ENCODE results near the gene TMEM106C.
"Not testable (repeated sequence)": the region's sequence is repeated elsewhere in the genome, so short reads cannot be mapped to it uniquely, and the experiment has no call there.

Gene TMEM106C

GRCh38 chr12:47949441-47950341, 13.7 kb upstream of the TMEM106C start:
- DNase-seq, result peak; percentile 79

DNA sequence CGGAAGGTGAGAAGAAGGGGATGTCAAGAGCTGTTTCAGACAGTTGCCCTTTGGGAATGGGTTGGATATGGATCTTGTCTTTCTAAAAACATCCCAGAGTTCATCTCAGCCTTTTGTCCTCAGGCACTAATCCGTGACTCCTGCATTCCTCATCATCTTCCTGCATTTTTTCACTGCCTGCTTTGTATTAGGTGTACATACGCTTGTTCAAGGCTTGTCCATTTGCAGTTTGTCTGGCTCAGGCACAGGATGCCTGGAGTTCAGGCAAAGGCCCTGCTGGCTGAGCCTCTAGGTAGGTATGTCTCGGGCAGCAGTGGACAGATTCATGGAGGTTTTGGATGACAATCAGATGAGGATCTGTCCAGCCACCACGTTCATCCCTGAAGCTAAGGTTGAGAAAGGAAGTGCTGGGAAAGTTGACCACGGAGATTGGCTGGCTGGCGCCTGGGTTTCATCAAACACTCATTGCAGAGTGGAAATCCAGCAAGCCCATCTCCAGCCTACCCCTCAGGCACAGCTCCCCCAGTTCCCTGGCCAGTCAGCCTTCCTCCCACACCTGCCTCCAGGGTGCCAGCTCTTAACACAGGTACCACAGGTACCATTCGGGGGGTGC, 12.4 kb upstream of the TMEM106C start:
- no peak for DNase-seq

DNA sequence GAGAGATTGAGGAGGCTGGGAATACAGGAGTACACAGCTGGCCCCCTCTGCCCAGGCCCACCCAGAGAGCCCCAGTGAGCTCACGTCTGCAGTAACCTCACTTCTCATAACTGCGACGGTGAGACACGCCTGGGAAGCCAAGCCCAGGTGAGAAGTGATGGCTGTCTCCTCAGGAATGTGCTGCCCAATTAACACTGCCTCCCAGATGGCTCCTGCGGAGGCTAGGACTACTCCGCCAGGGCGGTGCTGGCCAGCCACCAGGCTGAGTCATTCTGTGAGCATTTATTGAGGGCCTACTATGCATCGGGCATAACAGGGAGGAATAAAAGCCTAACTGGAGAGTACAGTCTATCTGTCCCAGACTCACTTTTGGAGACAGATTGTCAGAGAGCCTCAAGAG, 9.3 kb upstream of the TMEM106C start:
- DNase-seq, result no peak

DNA sequence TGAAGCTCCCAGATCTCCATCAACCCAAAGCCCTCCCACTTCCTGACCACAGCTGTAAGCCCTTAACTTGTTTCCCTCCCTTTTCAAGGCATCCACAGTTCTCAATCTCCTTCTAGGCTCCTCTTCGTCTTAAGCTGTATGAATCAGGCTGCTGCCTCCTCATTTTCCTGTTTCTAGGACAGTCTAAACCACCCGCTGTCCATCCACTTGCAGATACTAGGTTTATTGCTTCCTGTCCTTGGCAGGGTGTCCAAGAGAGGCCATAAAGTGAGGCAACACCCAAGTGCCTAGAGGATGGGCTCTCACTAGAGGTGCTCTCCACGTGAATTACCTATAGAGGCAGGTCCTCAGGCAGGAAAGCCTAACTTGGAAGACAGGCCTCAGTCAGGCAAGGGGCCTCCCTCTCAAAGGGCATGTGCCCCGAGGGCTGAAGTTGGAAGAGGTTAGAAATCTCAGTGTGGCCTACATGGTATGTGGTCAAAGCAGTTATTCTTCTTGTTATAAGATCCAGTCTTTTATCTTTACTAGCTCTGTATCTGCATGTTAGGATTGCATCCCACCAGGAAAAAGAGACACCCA, 8.8 kb upstream of the TMEM106C start:
- DNase-seq, result no peak

GRCh38 chr12:47955059-47955458, 8.3 kb upstream of the TMEM106C start:
- no peak for DNase-seq

DNA sequence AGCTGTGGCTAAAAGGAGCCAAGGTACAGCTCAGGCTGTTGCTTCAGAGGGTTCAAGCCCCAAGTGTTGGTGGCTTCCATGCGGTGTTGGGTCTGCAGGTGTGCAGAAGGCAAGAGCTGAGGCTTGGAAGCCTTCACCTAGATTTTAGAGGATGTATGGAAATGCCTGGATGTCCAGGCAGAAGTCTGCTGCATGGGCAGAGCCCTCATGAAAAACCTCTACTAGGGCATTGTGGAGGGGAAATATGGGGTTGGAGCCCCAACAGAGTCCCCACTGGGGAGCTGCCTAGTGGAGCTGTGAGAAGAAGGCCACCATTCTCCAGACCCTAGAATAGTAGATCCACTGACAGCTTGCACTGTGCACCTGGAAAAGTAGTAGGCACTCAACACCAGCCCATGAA, 5.7 kb upstream of the TMEM106C start:
- DNase-seq, result not testable (repeated sequence)

- no peak for DNase-seq
Observed at GRCh38 chr12:47962198-47962597, 1.2 kb upstream of the TMEM106C start.

GRCh38 chr12:47964106-47964728, 821 bp downstream of the TMEM106C start:
- DNase-seq, result no peak

DNA sequence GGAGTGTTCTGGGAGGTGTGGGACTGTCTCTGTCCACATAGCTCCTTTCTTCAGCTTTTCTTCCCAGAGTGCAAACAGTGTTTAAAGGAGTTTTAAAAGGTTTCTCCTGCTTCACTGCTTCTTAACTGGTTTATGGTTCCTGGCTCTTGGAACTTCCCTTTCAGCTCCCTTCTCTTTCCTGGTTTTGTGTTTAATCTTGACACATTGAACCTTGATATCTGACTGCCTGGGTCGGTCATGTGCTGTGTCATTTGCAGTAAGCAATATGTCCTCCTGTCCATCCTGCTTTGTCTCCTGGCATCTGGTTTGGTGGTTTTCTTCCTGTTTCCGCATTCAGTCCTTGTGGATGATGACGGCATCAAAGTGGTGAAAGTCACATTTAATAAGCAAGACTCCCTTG, 2.2 kb downstream of the TMEM106C start:
- DNase-seq, result no peak

GRCh38 chr12:47967461-47968321, 4.3 kb downstream of the TMEM106C start:
- peak; percentile 65 for DNase-seq

GRCh38 chr12:47969845-47970244, 6.4 kb downstream of the TMEM106C start:
- DNase-seq, result no peak

- DNase-seq, result no peak
Observed at GRCh38 chr12:47970843-47971242, 7.4 kb downstream of the TMEM106C start.

DNA sequence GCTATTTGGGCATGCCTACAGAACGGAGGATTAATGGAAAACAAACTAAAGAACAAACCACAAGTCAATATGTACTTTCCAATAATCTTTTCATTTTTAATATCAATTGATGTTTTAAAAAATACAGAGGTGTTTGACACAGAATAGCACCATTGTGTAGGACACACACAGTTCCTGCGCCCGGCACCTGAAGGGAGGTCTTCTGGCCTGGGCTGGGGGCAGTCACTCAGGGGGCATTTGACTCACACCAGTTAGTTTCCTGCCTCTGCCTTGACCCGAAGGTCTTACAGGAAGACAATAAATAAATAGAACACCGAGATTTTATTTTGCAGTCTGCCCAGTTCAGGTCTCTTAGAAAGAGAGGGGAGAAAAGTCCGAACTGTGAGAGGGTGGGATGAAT, 9.5 kb downstream of the TMEM106C start:
- DNase-seq, result no peak

GRCh38 chr12:47973870-47974269, 10.5 kb downstream of the TMEM106C start:
- DNase-seq, result no peak

GRCh38 chr12:47975036-47975620, 11.7 kb downstream of the TMEM106C start:
- DNase-seq, result no peak

DNA sequence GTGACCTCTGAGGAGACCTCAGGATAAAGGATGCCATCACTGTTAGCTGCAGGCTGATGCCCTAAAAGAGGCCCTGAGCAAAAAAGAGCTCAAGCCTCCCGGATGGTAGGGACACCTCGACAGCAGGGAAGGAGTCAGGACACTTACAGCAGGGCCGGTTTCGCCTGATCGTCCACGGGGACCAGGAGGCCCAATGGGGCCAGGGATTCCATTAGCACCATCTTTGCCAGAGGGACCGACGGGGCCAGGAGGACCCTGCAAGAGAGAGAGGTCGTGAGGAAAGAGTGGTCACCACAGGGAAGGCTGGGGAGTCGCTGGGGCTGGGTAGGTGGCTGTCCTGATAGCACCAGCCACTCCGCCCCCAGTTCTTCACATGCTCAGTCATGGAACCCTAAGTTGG, 12.4 kb downstream of the TMEM106C start:
- DNase-seq, result no peak

GRCh38 chr12:47977046-47977771, 13.8 kb downstream of the TMEM106C start:
- DNase-seq, result no peak

DNA sequence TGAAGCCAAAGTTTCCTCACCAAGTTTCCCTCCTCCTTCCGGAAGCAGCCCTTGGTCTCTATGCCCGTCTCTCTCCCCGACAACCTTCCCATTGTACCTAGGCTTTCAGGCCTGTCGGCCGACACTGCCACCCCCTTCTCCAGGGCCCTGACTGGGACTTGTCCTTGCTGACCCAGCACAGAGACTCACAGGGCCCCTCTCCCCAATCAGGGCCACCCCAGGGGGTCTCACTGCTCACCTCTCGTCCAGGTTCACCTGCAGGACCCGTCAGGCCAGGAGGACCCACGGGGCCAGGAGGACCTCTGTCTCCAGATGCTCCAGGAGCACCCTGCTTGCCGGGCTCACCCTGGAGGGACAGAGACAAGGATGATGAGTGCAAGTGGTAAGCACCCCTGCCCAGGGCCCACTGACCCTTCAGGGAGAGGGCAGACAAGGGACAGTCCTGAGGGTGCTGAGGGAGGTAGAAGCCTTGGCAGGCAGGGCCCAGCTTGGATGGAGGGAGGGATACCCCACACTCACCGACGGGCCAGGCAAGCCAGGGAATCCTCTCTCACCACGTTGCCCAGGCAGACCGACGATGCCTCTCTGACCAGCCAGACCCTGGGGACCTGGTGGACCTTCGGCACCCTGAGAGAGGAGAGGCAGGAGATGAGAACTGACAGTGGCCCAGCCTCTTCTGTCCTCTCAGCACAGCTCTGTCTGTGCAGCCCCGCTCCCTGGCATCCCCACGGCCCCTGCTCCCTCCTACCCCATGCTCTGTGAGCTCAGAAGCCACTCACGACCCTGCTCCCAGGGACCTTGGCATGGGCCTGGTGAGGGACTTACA, 14.6 kb downstream of the TMEM106C start:
- no peak for DNase-seq

DNA sequence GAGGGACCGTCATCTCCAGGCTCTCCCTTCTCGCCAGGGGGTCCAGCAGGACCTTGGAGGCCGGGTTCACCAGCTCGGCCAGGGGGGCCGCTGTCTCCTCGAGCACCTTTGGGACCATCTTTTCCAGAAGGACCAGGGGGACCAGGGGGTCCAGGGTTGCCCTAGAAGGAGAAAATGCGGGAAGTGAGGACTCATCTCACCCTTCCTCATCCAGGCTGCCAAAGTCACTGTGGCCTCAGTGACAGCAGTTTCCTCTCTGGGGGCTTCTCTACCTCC, 15.1 kb downstream of the TMEM106C start:
- no peak for DNase-seq

DNA sequence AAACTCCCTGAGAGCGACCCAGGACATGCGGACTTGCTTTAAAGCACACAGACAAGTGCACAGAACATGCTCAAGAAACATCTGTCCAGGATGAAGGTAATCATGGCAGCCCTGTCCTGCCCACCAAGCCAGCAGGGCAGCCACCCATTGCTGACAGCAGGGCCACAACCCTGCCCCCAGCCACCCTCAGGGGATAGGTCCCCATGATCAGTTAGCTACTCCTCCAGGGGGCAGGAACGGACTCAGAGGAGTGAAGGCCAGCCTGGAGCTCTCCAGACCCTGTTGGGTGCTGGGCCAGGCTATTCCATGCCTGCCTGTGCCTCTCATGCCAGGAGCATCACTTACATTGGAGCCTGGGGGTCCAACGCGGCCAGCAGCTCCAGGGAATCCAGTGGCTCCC, 15.8 kb downstream of the TMEM106C start:
- DNase-seq, result no peak

GRCh38 chr12:47979686-47980085, 16.3 kb downstream of the TMEM106C start:
- DNase-seq, result no peak
